ENCODE results near the gene COX8C. TPM values are rescaled to one million over a fixed set of nuclear protein-coding genes. Genes with fewer than 3 reads are reported as not detected.

Gene COX8C
- polyA plus RNA-seq, 3 donors = not detected

DNA sequence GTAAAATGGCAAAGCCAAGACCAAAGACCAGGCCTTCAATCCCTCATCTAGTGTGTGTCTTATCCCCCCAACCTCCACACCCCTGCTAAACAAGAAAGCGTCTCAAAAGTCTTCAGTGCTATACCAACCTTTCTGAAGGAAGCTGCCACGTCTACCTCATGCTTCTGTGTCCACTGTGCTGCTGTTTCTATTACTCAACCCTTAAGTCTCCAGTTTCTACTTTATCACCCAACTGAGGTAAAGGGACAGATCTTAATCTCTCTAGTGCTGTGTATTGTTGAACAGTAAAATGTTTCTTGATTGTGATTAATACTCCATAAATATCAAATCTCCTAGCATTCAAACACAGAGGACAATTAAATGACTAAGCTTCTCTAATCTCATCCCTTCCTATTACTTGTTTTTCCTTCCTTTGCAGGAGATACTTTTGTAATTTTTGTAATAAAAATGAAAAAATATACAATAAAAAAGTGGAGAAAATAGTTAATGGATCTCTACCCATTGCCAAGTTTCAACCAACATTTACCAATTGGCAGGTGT is 37.5 kb upstream of the COX8C start:
- no peaks in the 10 kb centered on the region for H3K27me3 Mint-ChIP-seq (ENCODE audit: low read depth in 3 of 3)
- H4K20me1 ChIP-seq (ENCODE audit: insufficient read depth, low read length) = peaks cover 95% of the 10 kb centered on the region
- WGBS (ENCODE audit: insufficient coverage) = 100% methylated on average over 1 of the region's 2 CpGs
- H3K9me3 Mint-ChIP-seq = no peaks in the 10 kb centered on the region
- H3K27me3 ChIP-seq (ENCODE audit: control insufficient read depth in 2 of 2, insufficient read depth in 2 of 2, low read length in 2 of 2) = no peaks in the 10 kb centered on the region
- H3K4me3 ChIP-seq (replicated peaks in 1 of 3; ENCODE audit: low read depth in 2 of 3, low read length in 3 of 3) = no peak overlapping the region
- H3K9me3 ChIP-seq (replicated peaks in 1 of 2; ENCODE audit: control insufficient read depth in 1 of 2, insufficient read depth in 1 of 2, low read length in 2 of 2) = no peaks in the 10 kb centered on the region
- TF ChIP-seq CTCF (IDR thresholded peaks at IDR 0.05) = no peak
- peaks cover 36% of the 10 kb centered on the region for H3K4me1 Mint-ChIP-seq
- H3K4me1 ChIP-seq (ENCODE audit: control insufficient read depth in 1 of 2, insufficient read depth in 2 of 2, low read length in 2 of 2) = peaks cover 14 to 15% of the 10 kb centered on the region in 2 donors
- no peaks in the 10 kb centered on the region for H3K36me3 ChIP-seq (replicated peaks in 1 of 2; ENCODE audit: control insufficient read depth in 1 of 2, insufficient read depth in 2 of 2, low read length in 2 of 2)
- no peak overlapping the region for H3K4me2 ChIP-seq (replicated peaks; ENCODE audit: extremely low read depth, low read length, poor library complexity, severe bottlenecking)
- H3K4me3 Mint-ChIP-seq = no peak overlapping the region
- no peak overlapping the region for H2AFZ ChIP-seq (ENCODE audit: insufficient read depth, low read depth, low read length, poor library complexity, severe bottlenecking)
- peaks cover 0 to 7% of the 10 kb centered on the region in 2 donors for H3K36me3 Mint-ChIP-seq
- no peak overlapping the region for H3K9ac ChIP-seq (ENCODE audit: insufficient read depth, low read length, poor library complexity, severe bottlenecking)
- H3K27ac Mint-ChIP-seq = peak overlapping the region in 4 of 7 donors; percentile 7 to 37 (median 10)
- peaks cover 94% of the 10 kb centered on the region for H3K79me2 ChIP-seq (ENCODE audit: insufficient read depth, low read length)
- intact Hi-C loops (cut with micrococcal nuclease) = no loop called here
- no peak for DNase-seq
- H3K27ac ChIP-seq (ENCODE audit: low read depth in 1 of 2, low read length in 2 of 2) = no peak overlapping the region

GRCh38 chr14:93311082-93311481 is 35.9 kb upstream of the COX8C start:
- H3K9ac ChIP-seq (ENCODE audit: insufficient read depth, low read length, poor library complexity, severe bottlenecking) = no peak overlapping the region
- H3K4me2 ChIP-seq (replicated peaks; ENCODE audit: extremely low read depth, low read length, poor library complexity, severe bottlenecking) = no peak overlapping the region
- peaks cover 3 to 7% of the 10 kb centered on the region in 2 donors for H3K4me1 ChIP-seq (ENCODE audit: control insufficient read depth in 1 of 2, insufficient read depth in 2 of 2, low read length in 2 of 2)
- H3K36me3 Mint-ChIP-seq = peaks cover 0 to 7% of the 10 kb centered on the region in 2 donors
- peaks cover 24% of the 10 kb centered on the region for H3K4me1 Mint-ChIP-seq
- no peaks in the 10 kb centered on the region for H3K27me3 ChIP-seq (ENCODE audit: control insufficient read depth in 2 of 2, insufficient read depth in 2 of 2, low read length in 2 of 2)
- TF ChIP-seq CTCF (IDR thresholded peaks at IDR 0.05) = no peak
- 80% methylated on average over 1 of the region's 1 CpG for WGBS (ENCODE audit: insufficient coverage)
- no peak overlapping the region for H3K4me3 Mint-ChIP-seq
- DNase-seq = no peak
- H3K36me3 ChIP-seq (replicated peaks in 1 of 2; ENCODE audit: control insufficient read depth in 1 of 2, insufficient read depth in 2 of 2, low read length in 2 of 2) = no peaks in the 10 kb centered on the region
- intact Hi-C loops (cut with micrococcal nuclease) = no loop called here
- peaks cover 90% of the 10 kb centered on the region for H3K79me2 ChIP-seq (ENCODE audit: insufficient read depth, low read length)
- H3K27ac ChIP-seq (ENCODE audit: low read depth in 1 of 2, low read length in 2 of 2) = no peak overlapping the region
- H3K4me3 ChIP-seq (replicated peaks in 1 of 3; ENCODE audit: low read depth in 2 of 3, low read length in 3 of 3) = no peak overlapping the region
- no peaks in the 10 kb centered on the region for H3K27me3 Mint-ChIP-seq (ENCODE audit: low read depth in 3 of 3)
- H2AFZ ChIP-seq (ENCODE audit: insufficient read depth, low read depth, low read length, poor library complexity, severe bottlenecking) = no peak overlapping the region
- H3K27ac Mint-ChIP-seq = no peak overlapping the region
- peaks cover 95% of the 10 kb centered on the region for H4K20me1 ChIP-seq (ENCODE audit: insufficient read depth, low read length)
- H3K9me3 ChIP-seq (replicated peaks in 1 of 2; ENCODE audit: control insufficient read depth in 1 of 2, insufficient read depth in 1 of 2, low read length in 2 of 2) = no peaks in the 10 kb centered on the region
- no peaks in the 10 kb centered on the region for H3K9me3 Mint-ChIP-seq
